ENCODE data around the gene DCLK1.

DCLK1 gene

GRCh38 chr13:35763060-35763781, 368.0 kb downstream of the DCLK1 start:
- Histone ChIP-seq H2BK120ac (ENCODE audit: low read depth, low read length) (no peak overlapping the region), H3K56ac (ENCODE audit: low read length) (no peak overlapping the region), H4K8ac (ENCODE audit: low read depth, low read length) (no peak overlapping the region), H2BK15ac (replicated peaks; ENCODE audit: low read depth) (no peak overlapping the region), H3K27me3 (ENCODE audit: insufficient read depth, low read length, poor library complexity) (no peaks in the 10 kb centered on the region), H3K4ac (ENCODE audit: low read depth, low read length) (no peak overlapping the region), H3K18ac (ENCODE audit: low read length) (no peak overlapping the region), H3K4me2 (ENCODE audit: low read length) (no peak overlapping the region), H3K9ac (ENCODE audit: low read length) (no peak overlapping the region), H3K27ac (ENCODE audit: low read depth, low read length) (no peak overlapping the region), H4K5ac (ENCODE audit: low read length) (no peak overlapping the region), H2AK5ac (ENCODE audit: low read length) (no peak overlapping the region), H3K79me2 (ENCODE audit: control insufficient read depth, insufficient read depth, low read length) (no peaks in the 10 kb centered on the region), H3K23ac (ENCODE audit: low read length) (no peak overlapping the region), H3K36me3 (ENCODE audit: control insufficient read depth, insufficient read depth, low read length) (no peaks in the 10 kb centered on the region), H3K4me1 (ENCODE audit: control insufficient read depth, low read depth, low read length) (peaks cover 11% of the 10 kb centered on the region), H3K4me3 (ENCODE audit: low read length) (no peak overlapping the region), H3K79me1 (ENCODE audit: low read length) (no peaks in the 10 kb centered on the region), H2BK5ac (ENCODE audit: low read length) (peak overlapping the region; percentile 65)
- 100% methylated on average over 3 of the region's 4 CpGs for WGBS (ENCODE audit: extremely low coverage, insufficient coverage, low lambda C conversion rate)
- no peak for DNase-seq

GRCh38 chr13:35761440-35762252, 369.5 kb downstream of the DCLK1 start:
- no peak for DNase-seq
- Histone ChIP-seq H3K4me3 (ENCODE audit: low read length) (no peak overlapping the region), H3K23ac (ENCODE audit: low read length) (no peak overlapping the region), H3K4me2 (ENCODE audit: low read length) (no peak overlapping the region), H4K8ac (ENCODE audit: low read depth, low read length) (no peak overlapping the region), H3K27me3 (ENCODE audit: insufficient read depth, low read length, poor library complexity) (no peaks in the 10 kb centered on the region), H2BK15ac (replicated peaks; ENCODE audit: low read depth) (no peak overlapping the region), H3K18ac (ENCODE audit: low read length) (no peak overlapping the region), H3K27ac (ENCODE audit: low read depth, low read length) (peak overlapping the region; percentile 58), H2BK5ac (ENCODE audit: low read length) (peak overlapping the region; percentile 91), H3K79me2 (ENCODE audit: control insufficient read depth, insufficient read depth, low read length) (no peaks in the 10 kb centered on the region), H3K36me3 (ENCODE audit: control insufficient read depth, insufficient read depth, low read length) (no peaks in the 10 kb centered on the region), H4K5ac (ENCODE audit: low read length) (no peak overlapping the region), H2BK120ac (ENCODE audit: low read depth, low read length) (no peak overlapping the region), H3K56ac (ENCODE audit: low read length) (peak overlapping the region; percentile 79), H2AK5ac (ENCODE audit: low read length) (peak overlapping the region; percentile 86), H3K4ac (ENCODE audit: low read depth, low read length) (no peak overlapping the region), H3K4me1 (ENCODE audit: control insufficient read depth, low read depth, low read length) (peaks cover 11% of the 10 kb centered on the region), H3K79me1 (ENCODE audit: low read length) (no peaks in the 10 kb centered on the region), H3K9ac (ENCODE audit: low read length) (no peak overlapping the region)
- WGBS (ENCODE audit: extremely low coverage, insufficient coverage, low lambda C conversion rate): 100% methylated on average over 2 of the region's 2 CpGs

- Histone ChIP-seq H3K9ac (ENCODE audit: low read length) (no peak overlapping the region), H3K4me3 (ENCODE audit: low read length) (no peak overlapping the region), H3K79me1 (ENCODE audit: low read length) (no peaks in the 10 kb centered on the region), H2BK120ac (ENCODE audit: low read depth, low read length) (no peak overlapping the region), H3K56ac (ENCODE audit: low read length) (peak overlapping the region; percentile 79), H4K5ac (ENCODE audit: low read length) (no peak overlapping the region), H3K36me3 (ENCODE audit: control insufficient read depth, insufficient read depth, low read length) (no peaks in the 10 kb centered on the region), H3K4me1 (ENCODE audit: control insufficient read depth, low read depth, low read length) (peaks cover 13% of the 10 kb centered on the region), H3K18ac (ENCODE audit: low read length) (no peak overlapping the region), H4K8ac (ENCODE audit: low read depth, low read length) (no peak overlapping the region), H3K23ac (ENCODE audit: low read length) (no peak overlapping the region), H3K4me2 (ENCODE audit: low read length) (no peak overlapping the region), H2AK5ac (ENCODE audit: low read length) (peak overlapping the region; percentile 86), H2BK5ac (ENCODE audit: low read length) (peak overlapping the region; percentile 91), H3K27ac (ENCODE audit: low read depth, low read length) (peak overlapping the region; percentile 58), H3K27me3 (ENCODE audit: insufficient read depth, low read length, poor library complexity) (no peaks in the 10 kb centered on the region), H3K79me2 (ENCODE audit: control insufficient read depth, insufficient read depth, low read length) (no peaks in the 10 kb centered on the region), H2BK15ac (replicated peaks; ENCODE audit: low read depth) (no peak overlapping the region), H3K4ac (ENCODE audit: low read depth, low read length) (no peak overlapping the region)
- DNase-seq: peak; percentile 91
- WGBS (ENCODE audit: extremely low coverage, insufficient coverage, low lambda C conversion rate): no CpG with 5 or more reads among the region's 13 CpGs
These were observed 370.4 kb downstream of the DCLK1 start for GRCh38 chr13:35760735-35761281.

DNA sequence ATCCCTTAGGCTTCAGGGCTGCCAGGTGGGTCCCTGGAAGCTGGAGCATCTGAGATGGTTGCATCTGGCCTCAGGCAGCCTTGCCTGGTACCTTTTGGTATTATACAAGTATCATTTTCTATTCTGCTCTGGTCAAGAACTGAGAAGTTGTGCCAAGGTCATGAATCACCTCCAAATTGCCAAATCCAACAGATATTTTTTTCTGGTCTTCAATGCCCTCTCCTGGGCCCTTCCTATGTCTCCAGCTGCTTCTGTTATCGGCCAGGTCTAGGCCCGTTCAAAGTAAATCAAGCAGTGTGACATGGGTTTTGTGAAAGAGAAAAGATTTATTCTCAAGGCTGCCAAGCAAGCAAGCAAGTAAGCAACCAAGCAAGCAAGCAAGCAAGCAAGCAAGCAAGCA, 383.6 kb downstream of the DCLK1 start:
- Histone ChIP-seq H3K79me2 (ENCODE audit: control insufficient read depth, insufficient read depth, low read length) (no peaks in the 10 kb centered on the region), H2BK15ac (replicated peaks; ENCODE audit: low read depth) (no peak overlapping the region), H2BK120ac (ENCODE audit: low read depth, low read length) (no peak overlapping the region), H3K27me3 (ENCODE audit: insufficient read depth, low read length, poor library complexity) (no peaks in the 10 kb centered on the region), H3K27ac (ENCODE audit: low read depth, low read length) (no peak overlapping the region), H3K23ac (ENCODE audit: low read length) (no peak overlapping the region), H3K36me3 (ENCODE audit: control insufficient read depth, insufficient read depth, low read length) (no peaks in the 10 kb centered on the region), H3K4me2 (ENCODE audit: low read length) (no peak overlapping the region), H2BK5ac (ENCODE audit: low read length) (no peak overlapping the region), H3K18ac (ENCODE audit: low read length) (no peak overlapping the region), H2AK5ac (ENCODE audit: low read length) (no peak overlapping the region), H4K8ac (ENCODE audit: low read depth, low read length) (no peak overlapping the region), H3K56ac (ENCODE audit: low read length) (no peak overlapping the region), H3K4me3 (ENCODE audit: low read length) (no peak overlapping the region), H4K5ac (ENCODE audit: low read length) (no peak overlapping the region), H3K4me1 (ENCODE audit: control insufficient read depth, low read depth, low read length) (no peaks in the 10 kb centered on the region), H3K79me1 (ENCODE audit: low read length) (no peaks in the 10 kb centered on the region), H3K4ac (ENCODE audit: low read depth, low read length) (no peak overlapping the region), H3K9ac (ENCODE audit: low read length) (no peak overlapping the region)
- no CpG with 5 or more reads among the region's 2 CpGs for WGBS (ENCODE audit: extremely low coverage, insufficient coverage, low lambda C conversion rate)
- DNase-seq: no peak

- no peak overlapping the region for H2BK5ac ChIP-seq (ENCODE audit: low read length)
- H3K9ac ChIP-seq (ENCODE audit: low read length): no peak overlapping the region
- no peak overlapping the region for H3K27ac ChIP-seq (ENCODE audit: low read depth, low read length)
- H2AK5ac ChIP-seq (ENCODE audit: low read length): no peak overlapping the region
- no peak overlapping the region for H3K23ac ChIP-seq (ENCODE audit: low read length)
- no peak overlapping the region for H3K4me3 ChIP-seq (ENCODE audit: low read length)
- H3K56ac ChIP-seq (ENCODE audit: low read length): no peak overlapping the region
- no peak overlapping the region for H3K4me2 ChIP-seq (ENCODE audit: low read length)
- no peaks in the 10 kb centered on the region for H3K79me2 ChIP-seq (ENCODE audit: control insufficient read depth, insufficient read depth, low read length)
- no peaks in the 10 kb centered on the region for H3K4me1 ChIP-seq (ENCODE audit: control insufficient read depth, low read depth, low read length)
- H3K27me3 ChIP-seq (ENCODE audit: insufficient read depth, low read length, poor library complexity): no peaks in the 10 kb centered on the region
- H2BK15ac ChIP-seq (replicated peaks; ENCODE audit: low read depth): no peak overlapping the region
- no peaks in the 10 kb centered on the region for H3K36me3 ChIP-seq (ENCODE audit: control insufficient read depth, insufficient read depth, low read length)
- no peak overlapping the region for H3K4ac ChIP-seq (ENCODE audit: low read depth, low read length)
- H3K79me1 ChIP-seq (ENCODE audit: low read length): no peaks in the 10 kb centered on the region
- no peak overlapping the region for H2BK120ac ChIP-seq (ENCODE audit: low read depth, low read length)
- H3K18ac ChIP-seq (ENCODE audit: low read length): no peak overlapping the region
- H4K5ac ChIP-seq (ENCODE audit: low read length): no peak overlapping the region
- no peak overlapping the region for H4K8ac ChIP-seq (ENCODE audit: low read depth, low read length)
- peak; percentile 39 for DNase-seq
- WGBS (ENCODE audit: extremely low coverage, insufficient coverage, low lambda C conversion rate): no CpG with 5 or more reads among the region's 9 CpGs
These were observed 386.5 kb downstream of the DCLK1 start for GRCh38 chr13:35744566-35745178.

Measured in mesendoderm (in vitro differentiated cells).